Activated CD4-positive, alpha-beta memory T cell treated with anti-CD3 and anti-CD28 coated beads, Interleukin-2, amount 10 ng/mL, durations not matched to agents 7 days and 5 days (primary cell): ENCODE results near the gene CCR7. TPM values are rescaled to one million over a fixed set of nuclear protein-coding genes. Genes with fewer than 3 reads are reported as not detected.
"Not testable (repeated sequence)": the region's sequence is repeated elsewhere in the genome, so short reads cannot be mapped to it uniquely, and the experiment has no call there.

ENCODE experiments used
- CTCF ChIA-PET: fragments of 350-600 bp; sonication (Branson Sonifier 250); formaldehyde crosslinking; loops from one replicate; lab custom pipeline; 2021; ENCODE audit warnings: antibody characterized with exemption, inconsistent platforms; lab: Charles Lee
- POLR2A ChIA-PET: fragments of 350-600 bp; sonication (Branson Sonifier 250); formaldehyde crosslinking; loops from one replicate; lab custom pipeline; 2021; ENCODE audit warnings: antibody characterized with exemption; lab: Charles Lee
- DNase-seq: peaks from one replicate; pipeline ENCODE4 v3.0.0-alpha.2; 2020
- H3K27ac Mint-ChIP-seq: one replicate; pipeline ENCODE4 v1.8.0; 2021; ENCODE audit warnings: mild to moderate bottlenecking, mixed read lengths
- H3K27me3 Mint-ChIP-seq: one replicate; pipeline ENCODE4 v1.8.0; 2021; ENCODE audit warnings: mixed read lengths
- H3K36me3 Mint-ChIP-seq: one replicate; pipeline ENCODE4 v1.8.0; 2021; ENCODE audit warnings: low read depth, mixed read lengths
- H3K4me1 Mint-ChIP-seq: one replicate; pipeline ENCODE4 v1.8.0; 2021; ENCODE audit warnings: mixed read lengths
- H3K4me3 Mint-ChIP-seq: one replicate; pipeline ENCODE4 v1.8.0; 2021; ENCODE audit warnings: mild to moderate bottlenecking, mixed read lengths
- H3K9me3 Mint-ChIP-seq: one replicate; pipeline ENCODE4 v1.8.0; 2021; ENCODE audit warnings: mixed read lengths
- total RNA-seq, 2 experiments: library from RNA; stranded (reverse); gene quantifications; one replicate each; pipeline ENCODE4 v1.2.3, GENCODE V29; 2021

Gene CCR7
- total RNA-seq, 2 experiments from 2014 or later, result 43.3 to 44.6 TPM

DNA sequence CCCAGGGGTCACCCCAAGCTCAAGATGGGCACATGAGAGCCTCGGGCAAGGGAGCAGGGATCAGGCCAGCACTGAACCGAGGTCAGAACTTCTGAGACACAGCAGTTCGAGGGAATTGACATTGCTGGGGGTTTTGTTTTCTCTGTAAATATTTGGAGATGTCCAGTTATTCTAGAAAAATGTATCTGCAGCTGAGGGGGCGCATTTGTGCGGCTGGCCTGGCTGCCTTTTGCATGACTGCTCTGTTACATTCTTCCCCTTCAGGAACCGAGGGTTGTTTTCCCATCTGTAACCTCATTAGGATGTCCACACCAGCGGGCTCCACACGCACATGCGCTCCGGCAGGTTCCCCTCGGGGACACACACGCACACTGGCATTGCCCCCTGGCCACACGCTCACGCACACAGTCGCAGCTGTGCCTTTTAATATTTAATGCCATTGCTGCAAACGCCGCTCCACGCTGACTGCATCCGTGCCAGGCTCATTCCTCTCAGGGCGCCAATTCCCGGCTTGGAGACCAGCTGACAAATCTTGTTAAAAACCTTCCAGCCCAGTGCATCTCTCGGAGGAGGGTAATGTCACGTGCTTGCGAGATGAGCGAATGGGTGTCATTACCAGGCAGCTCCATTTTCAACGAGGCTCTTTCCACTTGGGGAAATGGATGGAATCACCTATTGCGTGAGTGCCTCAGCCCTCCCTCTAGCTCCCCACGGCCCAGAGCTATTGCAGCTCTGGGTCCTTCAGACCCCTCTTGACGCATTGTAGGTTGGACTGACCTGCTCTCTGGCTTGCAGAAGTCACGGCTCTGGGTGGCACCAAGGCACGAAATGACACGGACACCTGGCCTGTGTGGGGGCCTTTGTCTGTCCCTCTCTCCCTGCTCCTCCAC lies 13.1 kb downstream of the CCR7 start:
- H3K36me3 Mint-ChIP-seq, result peaks cover 24% of the 10 kb centered on the region
- ChIA-PET POLR2A (interaction anchor here (1.0 to 5.0 kb wide), 3 partner anchors 8 to 18 kb away, joined by 3 to 59 read pairs (median 9); no protein-coding TSS in a partner anchor), CTCF (interaction anchor here (1.0 to 13.0 kb wide), 5 partner anchors 9 to 134 kb away, joined by 3 to 266 read pairs (median 3); partner anchors contain the start of gene TOP2A)
- DNase-seq, result peak; percentile 15
- peaks cover 6% of the 10 kb centered on the region for H3K27me3 Mint-ChIP-seq
- no peak overlapping the region for H3K27ac Mint-ChIP-seq
- peaks cover 57% of the 10 kb centered on the region for H3K4me1 Mint-ChIP-seq
- H3K4me3 Mint-ChIP-seq, result no peak overlapping the region
- no peaks in the 10 kb centered on the region for H3K9me3 Mint-ChIP-seq

DNA sequence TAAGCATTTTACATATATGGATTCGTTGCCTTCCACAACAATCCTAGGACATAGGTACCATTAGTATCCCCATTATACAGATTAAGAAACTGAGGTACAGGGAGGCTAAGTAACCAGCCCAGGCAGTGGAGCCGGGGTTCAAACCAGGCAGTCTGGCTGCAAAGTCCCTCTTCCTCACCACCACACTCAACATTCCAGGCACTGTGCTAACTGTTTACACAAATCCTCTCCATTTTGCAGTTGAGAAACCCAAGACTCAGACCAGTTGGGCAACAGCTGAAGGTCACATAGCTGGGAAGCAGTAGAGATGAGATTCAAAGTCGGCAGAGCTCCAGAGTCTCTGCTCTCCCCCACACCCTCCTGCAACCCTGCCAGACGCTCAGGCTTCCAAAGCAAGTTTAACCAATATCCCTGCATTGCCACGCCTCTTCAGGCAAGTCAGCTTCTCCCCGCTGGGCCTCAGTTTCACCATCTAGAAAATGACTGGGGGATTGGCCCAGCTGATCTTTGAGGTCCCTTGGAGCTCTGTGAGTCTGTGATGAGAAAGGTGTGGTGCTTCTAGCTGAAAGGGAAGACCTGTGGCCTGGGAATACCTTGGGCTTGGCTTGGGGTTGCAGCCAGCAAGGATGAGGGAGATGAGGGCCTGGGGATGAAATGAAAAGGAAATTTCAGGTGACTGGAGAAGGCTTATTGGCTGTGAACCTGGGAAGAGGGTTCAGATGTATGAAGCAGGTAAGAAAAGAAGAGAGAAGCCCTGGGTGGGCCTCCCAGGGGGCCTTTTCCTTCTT lies 14.0 kb downstream of the CCR7 start:
- Mint-ChIP-seq H3K9me3 (no peaks in the 10 kb centered on the region), H3K27ac (no peak overlapping the region), H3K4me3 (no peak overlapping the region), H3K36me3 (peaks cover 20% of the 10 kb centered on the region), H3K27me3 (peaks cover 6% of the 10 kb centered on the region), H3K4me1 (peaks cover 58% of the 10 kb centered on the region)
- peak; percentile 14 for DNase-seq
- ChIA-PET POLR2A (interaction anchor here (1.8 to 5.0 kb wide), 2 partner anchors 9 to 11 kb away, joined by 9 to 59 read pairs; no protein-coding TSS in a partner anchor), CTCF (interaction anchor here (1.0 to 2.3 kb wide), 3 partner anchors 9 to 133 kb away, joined by 3 to 9 read pairs (median 3); partner anchors contain the start of gene TOP2A)

DNA sequence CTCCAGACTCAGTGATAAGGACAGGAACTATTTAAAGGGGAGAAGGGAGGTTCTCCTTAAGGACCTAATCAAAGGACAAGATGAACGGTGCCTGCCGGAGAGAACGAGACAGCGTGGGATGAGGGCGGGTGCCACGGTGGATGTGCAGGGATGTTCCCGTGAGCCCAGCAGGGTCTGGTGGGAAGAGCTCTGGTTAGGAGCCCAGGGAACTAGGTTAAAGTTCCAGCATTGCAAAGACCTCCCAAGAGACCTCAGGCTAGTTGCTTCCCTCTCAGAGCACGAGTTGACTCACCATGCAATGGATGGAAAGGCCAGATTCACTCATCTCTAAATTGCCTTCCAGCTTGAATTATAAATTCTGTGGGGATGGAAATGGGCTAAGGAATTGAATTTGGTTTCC lies 14.7 kb downstream of the CCR7 start:
- Mint-ChIP-seq H3K4me1 (peaks cover 57% of the 10 kb centered on the region), H3K36me3 (peaks cover 17% of the 10 kb centered on the region), H3K9me3 (no peaks in the 10 kb centered on the region), H3K4me3 (no peak overlapping the region), H3K27ac (no peak overlapping the region), H3K27me3 (peaks cover 10% of the 10 kb centered on the region)
- ChIA-PET CTCF (interaction anchor here (1.0 to 2.3 kb wide), 2 partner anchors 10 to 12 kb away, joined by 3 to 9 read pairs; no protein-coding TSS in a partner anchor), POLR2A (no interaction called here)
- no peak for DNase-seq

DNA sequence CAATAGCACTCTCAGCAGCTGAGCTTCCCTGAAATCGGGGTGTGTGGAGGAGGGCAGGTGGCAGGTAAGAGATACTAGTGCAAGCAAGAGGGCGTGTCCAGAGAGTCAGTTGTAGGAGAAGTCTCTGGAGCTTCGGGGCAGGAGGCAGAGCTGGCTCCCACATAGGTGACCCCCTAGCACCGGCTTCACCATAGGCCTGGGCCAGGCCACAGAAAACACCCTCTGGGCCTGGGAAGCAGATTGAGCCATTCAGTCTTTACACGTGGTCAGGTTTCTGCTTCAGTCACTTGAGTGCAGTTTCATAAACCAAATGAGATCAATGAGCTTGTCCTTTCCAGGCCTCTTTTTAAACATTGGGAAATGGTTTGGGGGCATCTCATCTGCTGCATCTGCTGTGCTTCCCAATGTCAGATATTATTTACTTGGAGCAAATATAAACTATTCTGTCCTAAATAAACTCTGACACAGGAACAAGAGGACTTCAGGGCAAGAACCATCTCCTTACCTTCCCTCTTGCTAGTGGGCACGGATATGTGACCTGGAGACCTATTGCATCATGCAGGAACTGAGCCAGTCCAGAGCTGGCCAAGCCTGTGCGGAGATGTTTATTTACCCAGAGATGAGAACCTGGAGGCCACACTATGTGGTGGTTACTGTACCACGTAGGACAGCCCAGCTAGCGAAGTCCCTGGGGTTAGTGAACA lies 16.1 kb downstream of the CCR7 start:
- Mint-ChIP-seq H3K27me3 (peaks cover 12% of the 10 kb centered on the region), H3K4me3 (no peak overlapping the region)
- CTCF ChIA-PET, result interaction anchor here (0.8 to 3.5 kb wide), 7 partner anchors 11 to 187 kb away, joined by 3 to 39 read pairs (median 4); no protein-coding TSS in a partner anchor

DNA sequence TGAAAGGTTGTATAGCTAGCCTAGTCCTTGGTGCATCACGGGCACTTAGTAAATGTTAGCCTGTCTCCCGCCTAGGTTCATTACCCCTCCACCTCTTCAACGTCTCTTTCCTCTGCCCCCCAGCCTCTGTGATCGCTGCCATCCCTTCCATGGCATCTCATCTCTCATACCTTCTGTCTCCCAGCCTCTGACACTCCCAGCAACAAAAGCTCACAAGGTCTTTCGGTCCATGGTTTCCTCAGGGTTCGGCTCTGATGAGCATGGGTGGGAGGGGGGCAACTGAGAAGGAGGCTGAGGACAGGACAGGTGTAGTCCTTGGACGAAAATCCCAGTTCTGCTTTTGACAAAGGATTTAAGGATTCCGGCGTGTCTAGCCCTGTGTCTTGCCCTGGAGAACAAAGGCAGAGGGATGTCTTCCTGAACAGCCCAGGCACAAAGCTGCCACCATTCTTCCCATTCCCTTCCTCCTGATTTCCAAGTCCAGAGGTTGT lies 16.7 kb downstream of the CCR7 start:
- H3K4me3 Mint-ChIP-seq, result no peak overlapping the region
- H3K36me3 Mint-ChIP-seq, result peaks cover 3% of the 10 kb centered on the region
- H3K4me1 Mint-ChIP-seq, result peaks cover 37% of the 10 kb centered on the region
- CTCF ChIA-PET, result interaction anchor here (0.8 to 3.5 kb wide), 12 partner anchors 8 to 194 kb away, joined by 3 to 39 read pairs (median 4); partner anchors contain the start of gene TOP2A
- no peak overlapping the region for H3K27ac Mint-ChIP-seq
- H3K27me3 Mint-ChIP-seq, result peaks cover 12% of the 10 kb centered on the region
- H3K9me3 Mint-ChIP-seq, result no peaks in the 10 kb centered on the region
- no peak for DNase-seq
- POLR2A ChIA-PET, result interaction anchor here (0.6 to 3.5 kb wide), 8 partner anchors 8 to 131 kb away, joined by 3 to 56 read pairs (median 6); partner anchors contain the start of genes SMARCE1 and TOP2A

More for the DNA sequence above, 16.1 kb downstream of the CCR7 start:
- POLR2A ChIA-PET, result interaction anchor here (1.1 to 3.5 kb wide), 4 partner anchors 11 to 131 kb away, joined by 3 to 56 read pairs (median 11); partner anchors contain the start of gene TOP2A
- H3K4me1 Mint-ChIP-seq, result peaks cover 43% of the 10 kb centered on the region
- H3K36me3 Mint-ChIP-seq, result peaks cover 7% of the 10 kb centered on the region
- no peak overlapping the region for H3K27ac Mint-ChIP-seq
- H3K9me3 Mint-ChIP-seq, result no peaks in the 10 kb centered on the region
- DNase-seq, result peak; percentile 15

DNA sequence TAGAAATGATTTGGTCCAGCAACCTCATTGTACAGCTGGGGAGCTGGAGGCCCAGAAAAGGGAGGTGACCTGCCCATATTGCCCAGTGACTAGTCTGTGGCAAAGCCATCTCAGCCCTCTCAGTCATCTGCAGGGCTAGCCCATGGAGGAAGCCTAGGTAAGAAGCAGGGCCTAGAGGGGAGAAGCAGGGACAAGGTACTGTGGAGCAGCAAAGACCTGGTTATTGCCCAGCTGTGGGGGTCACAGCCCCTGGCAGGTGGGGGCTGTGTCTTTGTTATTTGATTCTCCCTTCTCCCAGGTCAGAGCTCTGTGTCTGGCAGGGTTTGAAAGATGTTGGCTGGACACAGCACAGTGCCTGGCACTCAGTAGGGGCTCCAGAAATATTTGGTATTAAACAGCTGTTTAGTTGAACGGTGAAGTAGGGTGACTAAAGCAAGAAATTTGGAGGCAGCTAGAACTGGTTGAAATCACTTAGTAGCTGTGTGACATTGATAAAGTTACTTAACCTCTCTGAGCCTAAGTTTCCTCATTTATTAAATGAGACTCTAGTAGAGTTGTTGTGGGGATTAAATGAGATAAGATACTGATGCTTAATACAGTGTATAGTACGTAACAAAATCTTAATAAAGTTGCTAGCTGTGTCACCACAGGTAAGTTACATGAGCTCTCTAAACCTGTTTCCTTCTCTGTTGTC lies 17.3 kb downstream of the CCR7 start:
- peaks cover 40% of the 10 kb centered on the region for H3K4me1 Mint-ChIP-seq
- ChIA-PET POLR2A (interaction anchor here (0.6 to 3.5 kb wide), 9 partner anchors 9 to 130 kb away, joined by 3 to 56 read pairs (median 9); partner anchors contain the start of genes SMARCE1 and TOP2A), CTCF (interaction anchor here (0.8 to 3.5 kb wide), 12 partner anchors 8 to 193 kb away, joined by 3 to 39 read pairs (median 4); partner anchors contain the start of gene TOP2A)
- peak overlapping the region; percentile 59 for H3K27ac Mint-ChIP-seq
- H3K36me3 Mint-ChIP-seq, result peaks cover 5% of the 10 kb centered on the region
- no peak overlapping the region for H3K4me3 Mint-ChIP-seq
- peaks cover 17% of the 10 kb centered on the region for H3K27me3 Mint-ChIP-seq
- H3K9me3 Mint-ChIP-seq, result no peaks in the 10 kb centered on the region
- DNase-seq, result no peak

DNA sequence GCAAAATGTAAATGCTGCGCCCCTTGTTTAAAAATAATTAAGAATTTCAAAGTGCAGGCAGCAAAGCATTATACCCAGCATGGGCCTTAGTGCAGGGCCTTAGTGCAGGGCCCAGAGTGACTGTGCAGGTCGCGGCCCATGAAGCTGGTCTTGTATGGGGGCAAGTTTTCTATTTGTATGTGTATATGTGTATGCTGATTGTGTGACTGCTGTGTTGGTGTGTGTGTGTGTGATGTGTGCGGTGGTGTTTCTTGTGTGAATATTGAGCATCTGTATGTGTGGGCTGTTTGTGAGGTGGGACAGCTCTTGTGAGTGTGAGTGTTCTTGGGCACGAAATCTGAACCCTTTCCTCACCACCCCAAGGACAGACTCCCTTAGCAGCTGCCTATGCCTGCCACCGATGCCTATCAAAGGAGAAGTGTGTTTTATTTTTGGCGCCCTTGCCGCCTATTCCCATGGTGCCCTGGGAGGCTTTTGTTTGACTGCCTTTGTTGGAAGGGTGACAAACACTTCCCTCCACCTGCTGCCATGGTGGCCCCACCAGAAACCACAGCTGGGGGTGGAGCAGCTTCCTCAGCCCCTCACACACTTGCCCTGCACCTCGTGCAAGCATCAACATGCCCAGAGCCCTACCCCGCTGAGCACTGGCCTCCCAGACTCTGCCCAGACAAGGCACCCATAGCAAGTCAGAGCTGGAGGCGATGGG lies 18.0 kb downstream of the CCR7 start:
- ChIA-PET POLR2A (interaction anchor here (1.1 to 3.5 kb wide), 6 partner anchors 10 to 129 kb away, joined by 3 to 56 read pairs (median 10); partner anchors contain the start of gene TOP2A), CTCF (interaction anchor here (1.0 to 3.5 kb wide), 8 partner anchors 13 to 192 kb away, joined by 3 to 39 read pairs (median 4); partner anchors contain the start of gene TOP2A)
- Mint-ChIP-seq H3K9me3 (no peaks in the 10 kb centered on the region), H3K27me3 (peaks cover 24% of the 10 kb centered on the region), H3K36me3 (peaks cover 2% of the 10 kb centered on the region), H3K4me3 (no peak overlapping the region), H3K27ac (peak overlapping the region; percentile 59), H3K4me1 (peaks cover 42% of the 10 kb centered on the region)
- peak; percentile 57 for DNase-seq

DNA sequence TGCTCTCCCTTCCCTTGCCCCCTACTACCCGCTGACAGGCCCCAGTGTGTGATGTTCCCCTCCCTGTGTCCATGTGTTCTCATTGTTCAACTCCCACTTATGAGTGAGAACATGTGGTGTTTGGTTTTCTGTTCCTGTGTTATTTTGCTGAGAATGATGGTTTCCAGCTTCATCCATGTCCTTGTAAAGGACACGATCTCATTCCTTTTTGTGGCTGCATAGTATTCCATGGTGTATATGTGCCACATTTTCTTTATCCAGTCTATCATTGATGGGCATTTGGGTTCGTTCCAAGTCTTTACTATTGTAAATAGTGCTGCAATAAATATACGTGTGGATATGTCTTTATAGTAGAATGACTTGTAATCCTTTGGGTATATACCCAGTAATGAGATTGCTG lies 18.8 kb downstream of the CCR7 start:
- not testable (repeated sequence) for H3K36me3 Mint-ChIP-seq, DNase-seq, H3K9me3 Mint-ChIP-seq, H3K27ac Mint-ChIP-seq, H3K4me3 Mint-ChIP-seq
- Mint-ChIP-seq H3K4me1 (peaks cover 50% of the 10 kb centered on the region), H3K27me3 (peaks cover 28% of the 10 kb centered on the region)
- CTCF ChIA-PET, result interaction anchor here (2.0 to 3.5 kb wide), 2 partner anchors 14 to 184 kb away, joined by 5 to 39 read pairs; no protein-coding TSS in a partner anchor
- POLR2A ChIA-PET, result interaction anchor here (1.3 to 3.5 kb wide), 5 partner anchors 9 to 129 kb away, joined by 4 to 56 read pairs (median 10); partner anchors contain the start of gene TOP2A

DNA sequence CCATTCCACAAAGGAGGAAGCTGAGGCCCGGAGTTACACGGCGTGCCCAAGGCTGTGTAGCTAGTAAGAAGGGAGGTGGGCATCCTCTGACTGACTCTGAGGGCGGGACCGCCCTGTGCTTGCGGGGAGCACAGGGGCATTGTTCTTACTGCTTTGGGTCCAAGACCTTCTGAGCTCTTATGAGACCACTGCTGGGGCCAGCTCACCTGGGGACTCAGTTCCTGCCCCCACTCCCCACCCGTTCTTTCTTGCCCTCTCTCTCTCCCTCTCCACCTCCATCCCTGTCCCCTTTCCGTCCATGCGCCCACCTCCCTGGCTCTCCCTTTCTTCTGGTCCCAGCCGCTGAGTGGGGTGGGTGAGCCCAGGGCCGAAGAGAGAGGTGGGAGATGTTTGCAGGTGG lies 19.6 kb downstream of the CCR7 start:
- DNase-seq, result no peak
- CTCF ChIA-PET, result interaction anchor here (2.0 to 14.7 kb wide), 2 partner anchors 13 to 183 kb away, joined by 5 to 266 read pairs; no protein-coding TSS in a partner anchor
- POLR2A ChIA-PET, result interaction anchor here (1.5 kb wide), 1 partner anchor 128 kb away, joined by 4 read pairs; the partner anchor contains the start of gene TOP2A

More for the DNA sequence above, 19.6 kb downstream of the CCR7 start:
- Mint-ChIP-seq H3K27me3 (peaks cover 28% of the 10 kb centered on the region), H3K36me3 (peaks cover 2% of the 10 kb centered on the region), H3K9me3 (no peaks in the 10 kb centered on the region), H3K27ac (no peak overlapping the region), H3K4me3 (no peak overlapping the region), H3K4me1 (peaks cover 56% of the 10 kb centered on the region)
